MCF 10A (cell line): ENCODE data around the gene ST6GAL1. TPM values are rescaled to one million over a fixed set of nuclear protein-coding genes. Genes with fewer than 3 reads are reported as not detected.

ENCODE experiments used
- BruUV-seq: library from RNA; stranded (reverse); fragments of 400-500 nt; replicated peaks from 2 replicates; lab custom pipeline; 2021; lab: Mats Ljungman, UMichigan
- CTCF ChIA-PET: fragments of 300-600 bp; sonication (Branson Sonifier 250); formaldehyde crosslinking; extraction: SDS; loops from one replicate; lab custom pipeline; 2021; ENCODE audit warnings: antibody characterized with exemption, inconsistent platforms; lab: Yijun Ruan, JAX
- POLR2A ChIA-PET: fragments of 300-600, 350-650 bp; sonication (Branson Sonifier 250); formaldehyde crosslinking; extraction: SDS; loops from one replicate; lab custom pipeline; 2020; ENCODE audit warnings: antibody characterized with exemption, inconsistent platforms; lab: Yijun Ruan, JAX
- DNase-seq: peaks from one replicate; pipeline ENCODE4 v3.0.0-alpha.2; 2018; ENCODE audit not compliant: unreplicated experiment
- H3K27ac Mint-ChIP-seq: one replicate; pipeline ENCODE4 v1.8.0; 2022; ENCODE audit warnings: mild to moderate bottlenecking, low read depth, mixed read lengths; ENCODE audit not compliant: unreplicated experiment
- H3K27me3 Mint-ChIP-seq: one replicate; pipeline ENCODE4 v1.8.0; 2022; ENCODE audit warnings: mixed read lengths; ENCODE audit not compliant: insufficient read depth, unreplicated experiment
- H3K36me3 Mint-ChIP-seq: one replicate; pipeline ENCODE4 v1.8.0; 2022; ENCODE audit warnings: mild to moderate bottlenecking, moderate library complexity, mixed read lengths; ENCODE audit not compliant: insufficient read depth, unreplicated experiment
- H3K4me1 Mint-ChIP-seq: one replicate; pipeline ENCODE4 v1.8.0; 2022; ENCODE audit warnings: mixed read lengths; ENCODE audit not compliant: insufficient read depth, unreplicated experiment
- H3K4me3 Mint-ChIP-seq: one replicate; pipeline ENCODE4 v1.8.0; 2022; ENCODE audit warnings: mild to moderate bottlenecking, moderate library complexity, mixed read lengths; ENCODE audit not compliant: unreplicated experiment
- H3K9me3 Mint-ChIP-seq: one replicate; pipeline ENCODE4 v1.8.0; 2022; ENCODE audit warnings: mixed read lengths; ENCODE audit not compliant: unreplicated experiment
- CTCF ChIP-seq: fragments of 200-600 bp; IDR thresholded peaks from one replicate; pipeline ENCODE4 v1.8.0; 2022; ENCODE audit warnings: antibody characterized with exemption, mild to moderate bottlenecking; ENCODE audit not compliant: unreplicated experiment
- intact Hi-C: fragments of 100-400 bp; cut with micrococcal nuclease; formaldehyde crosslinking; loops from 2 replicates; pipeline ENCODE4 v1.14.1; 2022
- total RNA-seq: library from RNA; stranded (reverse); gene quantifications from 2 replicates; pipeline ENCODE4 v1.2.3, GENCODE V29; 2022

Gene ST6GAL1
- total RNA-seq, 1 experiment from 2014 or later, result 18.8 TPM

DNA sequence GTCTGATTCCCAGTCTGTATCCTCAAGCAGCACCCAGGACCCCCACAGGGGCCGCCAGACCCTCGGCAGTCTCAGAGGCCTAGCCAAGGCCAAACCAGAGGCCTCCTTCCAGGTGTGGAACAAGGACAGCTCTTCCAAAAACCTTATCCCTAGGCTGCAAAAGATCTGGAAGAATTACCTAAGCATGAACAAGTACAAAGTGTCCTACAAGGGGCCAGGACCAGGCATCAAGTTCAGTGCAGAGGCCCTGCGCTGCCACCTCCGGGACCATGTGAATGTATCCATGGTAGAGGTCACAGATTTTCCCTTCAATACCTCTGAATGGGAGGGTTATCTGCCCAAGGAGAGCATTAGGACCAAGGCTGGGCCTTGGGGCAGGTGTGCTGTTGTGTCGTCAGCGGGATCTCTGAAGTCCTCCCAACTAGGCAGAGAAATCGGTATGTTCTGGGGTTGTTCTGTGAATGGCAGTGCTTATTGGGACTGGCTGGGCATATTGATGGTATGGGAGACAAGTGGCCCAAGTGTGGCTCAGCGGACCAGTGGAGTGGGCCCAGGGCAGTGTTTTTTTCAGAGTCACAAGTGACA lies 112.6 kb downstream of the ST6GAL1 start:
- Mint-ChIP-seq H3K36me3 (peaks cover 5% of the 10 kb centered on the region), H3K27ac (no peak overlapping the region)
- BruUV-seq, result no TSS peak

DNA sequence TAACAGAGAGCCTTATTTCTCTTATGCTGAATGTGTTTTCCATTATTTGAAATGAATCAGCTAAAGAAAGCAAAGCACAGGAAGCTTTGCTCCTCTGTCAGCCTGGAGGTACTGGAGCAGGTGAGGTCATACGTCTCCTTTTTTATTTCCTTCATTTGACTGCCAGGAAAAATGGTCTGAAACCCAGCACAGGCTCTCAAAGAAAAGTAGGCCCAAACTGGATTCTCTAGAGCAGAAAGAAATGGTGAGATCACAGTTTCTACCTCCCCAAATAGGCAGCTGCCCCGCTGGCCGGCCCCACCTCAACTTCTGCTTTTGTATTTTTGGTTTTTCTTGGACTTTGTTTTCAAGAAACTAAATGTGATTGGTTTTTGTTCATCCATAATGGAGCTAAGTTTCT lies 113.9 kb downstream of the ST6GAL1 start:
- Mint-ChIP-seq H3K9me3 (peaks cover 6% of the 10 kb centered on the region), H3K4me3 (no peak overlapping the region), H3K36me3 (peaks cover 5% of the 10 kb centered on the region), H3K27ac (no peak overlapping the region), H3K27me3 (no peaks in the 10 kb centered on the region), H3K4me1 (peaks cover 9% of the 10 kb centered on the region)
- no peak for DNase-seq
- ChIA-PET CTCF (interaction anchor here (0.6 to 0.9 kb wide), 2 partner anchors 53 to 121 kb away, joined by 3 read pairs; no protein-coding TSS in a partner anchor), POLR2A (no interaction called here)
- intact Hi-C loops, result no loop called here
- TF ChIP-seq CTCF, result no peak
- no TSS peak for BruUV-seq

More for the DNA sequence above, 112.6 kb downstream of the ST6GAL1 start:
- Mint-ChIP-seq H3K4me3 (no peak overlapping the region), H3K27me3 (no peaks in the 10 kb centered on the region), H3K9me3 (no peaks in the 10 kb centered on the region), H3K4me1 (peaks cover 9% of the 10 kb centered on the region)
- intact Hi-C loops, result no loop called here
- ChIA-PET CTCF (interaction anchor here (0.6 kb wide), 1 partner anchor 71 kb away, joined by 3 read pairs; no protein-coding TSS in a partner anchor), POLR2A (no interaction called here)
- no peak for TF ChIP-seq CTCF
- no peak for DNase-seq

GRCh38 chr3:187044867-187045552 lies 114.7 kb downstream of the ST6GAL1 start:
- H3K4me3 Mint-ChIP-seq, result no peak overlapping the region
- peaks cover 5% of the 10 kb centered on the region for H3K36me3 Mint-ChIP-seq
- intact Hi-C loops, result no loop called here

More at GRCh38 chr3:187044867-187045552, 114.7 kb downstream of the ST6GAL1 start:
- no peak for DNase-seq
- Mint-ChIP-seq H3K27me3 (no peaks in the 10 kb centered on the region), H3K9me3 (peaks cover 6% of the 10 kb centered on the region), H3K27ac (no peak overlapping the region), H3K4me1 (peaks cover 9% of the 10 kb centered on the region)
- TF ChIP-seq CTCF, result no peak
- no TSS peak for BruUV-seq
- CTCF ChIA-PET, result interaction anchor here (0.6 to 0.9 kb wide), 3 partner anchors 52 to 120 kb away, joined by 3 read pairs; no protein-coding TSS in a partner anchor
- POLR2A ChIA-PET, result no interaction called here
